ENCODE results near the gene MCM3. TPM values are rescaled to one million over a fixed set of nuclear protein-coding genes. Genes with fewer than 3 reads are reported as not detected.
A peak's percentile ranks its signal among the peaks of the same experiment; 100 is the strongest.

MCM3 gene
- total RNA-seq, 8 experiments from 2014 or later, result 12.7 to 92.8 (median 19.4) TPM

DNA sequence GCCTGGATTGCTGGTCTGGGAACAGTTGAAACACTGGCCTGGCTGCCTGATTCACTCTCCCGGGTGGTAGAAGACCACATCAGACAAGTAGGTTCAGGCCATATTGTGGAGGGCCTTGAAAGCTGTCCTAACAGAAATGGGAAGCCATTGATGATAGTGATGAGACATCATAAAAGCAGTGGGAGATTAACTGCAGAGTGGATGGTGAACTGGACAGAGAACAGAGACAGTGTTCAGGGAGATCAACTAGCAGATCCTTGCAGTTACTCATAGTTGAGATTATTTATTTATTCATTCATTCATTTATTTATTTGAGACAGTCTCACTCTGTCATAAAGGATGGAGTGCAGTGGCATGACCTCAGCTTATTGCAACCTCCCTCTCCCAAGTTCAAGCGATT is 30.2 kb upstream of the MCM3 start:
- in situ Hi-C loops (cut with MboI; ENCODE audit: low pct_unique_long_range_greater_than_20kb in 2 of 9, low sequenced_read_pairs in 9 of 9, unreplicated experiment in 9 of 9), result loop anchor here in 1 of 9 experiments (25.0 kb wide), 1 partner anchor 348 kb away; the partner anchor contains the start of gene TMEM14A
- Histone ChIP-seq H3K4me1 (replicated peaks in 1 of 2) (no peaks in the 10 kb centered on the region), H3K27ac (no peak overlapping the region), H3K4me3 (no peak overlapping the region)
- WGBS, 10 experiments, result 0 to 100% (median 86%) methylated on average over 1 to 2 of the region's 2 CpGs; no CpG with 5 or more reads in 1 of the 10 experiments
- ATAC-seq (replicated peaks in 6 of 8), result no peak

DNA sequence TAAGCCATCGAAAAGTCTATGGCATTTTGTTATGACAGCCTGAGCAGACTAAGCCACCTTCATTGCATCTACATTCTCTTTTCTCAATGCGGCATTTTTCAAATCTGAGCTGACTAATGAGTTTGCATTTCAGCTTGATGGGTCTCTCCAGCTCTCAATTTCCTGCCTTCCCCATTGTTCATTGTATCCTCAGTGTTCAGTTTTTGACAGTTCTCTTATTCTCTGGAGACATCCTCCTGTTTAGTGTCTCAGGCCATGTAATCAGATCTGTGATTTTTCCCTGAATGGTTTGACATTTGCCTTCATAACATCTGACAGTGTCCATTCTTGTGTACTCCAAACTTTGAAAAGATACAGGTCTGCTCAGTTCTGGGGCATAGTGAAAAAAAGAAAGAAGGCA is 27.9 kb upstream of the MCM3 start:
- in situ Hi-C loops (cut with MboI; ENCODE audit: low pct_unique_long_range_greater_than_20kb in 2 of 9, low sequenced_read_pairs in 9 of 9, unreplicated experiment in 9 of 9), result loop anchor here in 1 of 9 experiments (25.0 kb wide), 1 partner anchor 350 kb away; the partner anchor contains the start of gene TMEM14A
- 33 to 100% (median 96%) methylated on average over 1 to 2 of the region's 2 CpGs; no CpG with 5 or more reads in 2 of the 10 experiments for WGBS, 10 experiments
- ATAC-seq (replicated peaks in 6 of 8), result no peak
- Histone ChIP-seq H3K4me1 (replicated peaks in 1 of 2) (no peaks in the 10 kb centered on the region), H3K4me3 (no peak overlapping the region), H3K27ac (no peak overlapping the region)

DNA sequence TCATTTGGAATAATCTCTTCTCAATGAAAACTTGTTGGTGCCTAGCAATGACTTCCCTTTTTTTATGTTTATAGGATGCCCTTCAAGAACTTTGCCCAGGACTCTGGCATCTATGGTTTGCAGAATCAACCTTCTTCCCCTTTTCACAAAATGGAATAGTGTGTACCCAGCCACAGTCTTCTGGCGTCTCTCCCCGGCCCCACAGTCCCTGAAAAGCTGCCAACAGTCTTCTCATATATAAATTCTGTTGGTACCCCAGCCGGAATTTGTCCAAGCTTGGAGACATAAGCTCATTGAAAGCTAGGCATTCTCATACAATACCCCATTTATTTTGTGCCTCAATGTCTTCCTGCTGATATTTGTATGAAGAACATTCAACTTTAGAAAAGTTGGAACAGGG is 26.4 kb upstream of the MCM3 start:
- H3K27ac ChIP-seq, result no peak overlapping the region
- H3K4me3 ChIP-seq, result no peak overlapping the region
- in situ Hi-C loops (cut with MboI; ENCODE audit: low pct_unique_long_range_greater_than_20kb in 2 of 9, low sequenced_read_pairs in 9 of 9, unreplicated experiment in 9 of 9), result loop anchor here in 1 of 9 experiments (25.0 kb wide), 1 partner anchor 351 kb away; the partner anchor contains the start of gene TMEM14A
- H3K4me1 ChIP-seq (replicated peaks in 1 of 2), result no peaks in the 10 kb centered on the region
- 43 to 100% (median 97%) methylated on average over 2 to 3 of the region's 3 CpGs; no CpG with 5 or more reads in 5 of the 10 experiments for WGBS, 10 experiments
- ATAC-seq (replicated peaks in 6 of 8), result no peak

DNA sequence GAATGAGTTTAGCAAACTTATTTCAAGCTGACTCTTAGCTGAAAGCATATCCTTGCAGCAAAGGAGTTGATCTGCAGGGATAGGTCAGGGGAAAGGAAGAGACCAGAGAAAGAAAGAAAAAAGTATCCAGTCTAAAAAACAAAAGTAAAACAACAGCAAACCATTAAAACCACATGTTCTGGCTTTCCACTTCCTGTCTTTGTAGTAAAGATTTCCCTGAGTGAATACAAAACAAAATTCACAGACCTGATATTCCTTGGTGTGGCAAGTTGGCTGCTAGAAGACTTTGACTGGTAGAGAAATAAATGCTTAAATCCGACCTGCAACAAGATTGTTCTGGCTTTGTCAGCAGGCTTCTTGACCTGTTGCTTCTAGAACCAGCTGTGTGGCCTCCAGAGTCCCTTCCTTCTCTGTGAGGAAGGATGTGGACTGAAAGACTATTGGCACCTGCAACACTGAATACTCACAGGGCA is 23.4 kb upstream of the MCM3 start:
- in situ Hi-C loops (cut with MboI; ENCODE audit: low pct_unique_long_range_greater_than_20kb in 2 of 9, low sequenced_read_pairs in 9 of 9, unreplicated experiment in 9 of 9), result loop anchor here in 1 of 9 experiments (25.0 kb wide), 1 partner anchor 354 kb away; the partner anchor contains the start of gene TMEM14A
- no peak for ATAC-seq (replicated peaks in 6 of 8)
- no peak overlapping the region for H3K4me3 ChIP-seq
- WGBS, 10 experiments, result 17 to 57% (median 33%) methylated on average over 1 of the region's 1 CpG; no CpG with 5 or more reads in 5 of the 10 experiments
- no peaks in the 10 kb centered on the region for H3K4me1 ChIP-seq (replicated peaks in 1 of 2)
- no peak overlapping the region for H3K27ac ChIP-seq

DNA sequence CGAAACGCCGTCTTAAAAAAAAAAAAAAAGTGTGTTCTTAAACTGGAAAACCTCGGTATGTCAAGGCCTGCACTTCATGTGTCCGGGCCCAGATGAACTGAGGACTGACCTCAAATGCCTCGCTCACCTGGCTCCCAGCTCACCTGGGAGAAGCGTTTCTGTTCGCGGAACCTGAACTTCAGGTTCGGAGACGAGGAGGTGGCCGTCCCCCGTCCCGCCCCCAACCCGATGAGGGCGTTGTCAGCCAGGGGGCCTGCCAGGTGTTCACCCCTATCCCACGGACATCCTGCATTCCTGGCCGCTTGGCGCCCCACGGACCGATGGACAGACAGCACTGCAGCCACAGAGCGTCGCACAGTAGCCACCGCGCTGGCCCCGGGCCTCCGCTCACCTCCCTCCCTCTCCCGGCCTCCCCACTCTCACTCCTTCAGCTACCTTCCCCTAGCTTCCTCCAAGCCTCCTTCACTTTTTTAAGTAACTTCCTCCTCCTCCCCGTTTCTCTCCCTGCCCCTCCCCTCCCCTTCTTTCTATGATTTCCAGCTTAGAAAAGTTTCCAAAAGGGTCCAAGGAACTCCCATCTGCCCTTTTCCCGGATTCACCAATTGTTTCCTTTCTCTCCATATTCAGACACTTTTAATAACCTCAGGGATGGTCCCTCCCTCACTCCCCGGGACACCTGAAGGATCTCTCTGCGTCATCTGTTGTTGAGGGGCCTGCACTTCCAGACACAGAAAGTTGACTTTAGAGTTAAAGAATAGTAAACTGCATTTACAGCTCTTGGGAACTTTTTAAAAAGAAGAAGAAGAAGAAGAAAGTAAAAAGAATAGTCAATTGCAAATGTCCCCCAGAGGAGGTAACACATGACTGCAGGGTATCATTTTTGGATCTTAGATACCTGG is 22.7 kb upstream of the MCM3 start:
- in situ Hi-C loops (cut with MboI; ENCODE audit: low pct_unique_long_range_greater_than_20kb in 2 of 9, low sequenced_read_pairs in 9 of 9, unreplicated experiment in 9 of 9), result loop anchor here in 1 of 9 experiments (25.0 kb wide), 1 partner anchor 355 kb away; the partner anchor contains the start of gene TMEM14A
- Histone ChIP-seq H3K27ac (no peak overlapping the region), H3K4me3 (no peak overlapping the region), H3K4me1 (replicated peaks in 1 of 2) (no peaks in the 10 kb centered on the region)
- no peak for ATAC-seq (replicated peaks in 6 of 8)
- WGBS, 10 experiments, result 0 to 90% (median 71%) methylated on average over 1 to 8 of the region's 32 CpGs; no CpG with 5 or more reads in 3 of the 10 experiments

DNA sequence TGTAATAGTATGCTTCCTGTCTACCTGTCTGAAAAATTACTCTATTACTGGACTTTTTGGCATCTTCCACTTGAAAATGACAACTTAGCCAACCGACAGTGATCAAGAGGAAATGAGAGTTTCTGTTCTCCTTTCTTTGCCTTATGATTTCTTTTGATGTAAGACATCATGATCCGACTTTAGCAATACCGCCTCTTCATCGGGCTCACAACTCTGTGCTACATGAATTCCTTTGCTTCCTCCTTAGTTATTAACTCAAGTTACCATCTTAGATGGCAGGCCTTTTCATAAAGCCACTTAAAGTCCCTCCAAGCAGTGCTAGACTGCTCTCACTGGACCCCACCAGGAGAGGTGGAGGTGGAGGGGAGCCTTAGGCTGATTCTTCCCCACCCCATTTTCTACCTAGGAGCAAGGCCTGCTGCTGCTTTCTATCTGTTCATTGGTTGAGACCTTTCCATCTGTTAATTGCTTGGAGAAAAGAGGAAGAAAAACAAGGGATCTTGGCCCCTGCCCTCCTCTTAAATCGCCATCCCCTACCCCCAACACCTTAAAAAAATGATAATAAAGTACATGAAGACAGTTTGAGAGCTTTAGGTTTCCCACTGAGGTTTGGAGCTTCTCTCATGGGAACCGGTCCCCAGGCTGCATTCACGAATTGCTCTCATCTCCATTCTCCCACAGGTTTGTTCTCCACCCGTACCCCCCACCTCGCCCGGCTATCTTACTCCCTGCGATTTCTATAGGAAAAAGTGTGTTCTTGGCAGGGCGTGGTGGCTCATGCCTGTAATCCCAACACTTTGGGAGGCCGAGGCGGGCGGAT is 21.6 kb upstream of the MCM3 start:
- in situ Hi-C loops (cut with MboI; ENCODE audit: low pct_unique_long_range_greater_than_20kb in 2 of 9, low sequenced_read_pairs in 9 of 9, unreplicated experiment in 9 of 9), result loop anchor here in 1 of 9 experiments (25.0 kb wide), 1 partner anchor 356 kb away; the partner anchor contains the start of gene TMEM14A
- H3K4me1 ChIP-seq (replicated peaks in 1 of 2), result no peaks in the 10 kb centered on the region
- 14 to 98% (median 89%) methylated on average over 3 to 9 of the region's 15 CpGs; no CpG with 5 or more reads in 3 of the 10 experiments for WGBS, 10 experiments
- no peak for ATAC-seq (replicated peaks in 6 of 8)
- no peak overlapping the region for H3K27ac ChIP-seq
- no peak overlapping the region for H3K4me3 ChIP-seq

DNA sequence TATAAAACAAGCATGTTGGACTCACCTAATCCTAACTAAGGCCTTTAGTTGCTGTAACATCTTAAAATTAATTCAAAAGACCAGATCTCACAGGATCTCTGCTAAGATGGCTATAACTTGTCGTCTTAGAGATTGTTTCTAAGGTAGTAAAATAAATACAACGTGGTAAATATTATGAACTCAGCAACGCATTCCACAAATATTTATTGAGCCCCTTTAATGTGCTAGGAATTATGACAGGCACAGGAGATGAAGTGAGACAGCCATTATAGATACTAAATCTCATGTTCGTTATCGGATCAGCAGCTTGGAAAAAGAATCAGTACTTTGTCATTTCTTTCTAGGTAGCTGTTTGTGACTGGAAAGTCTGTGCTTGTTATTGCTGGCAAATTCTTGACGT is 20.9 kb upstream of the MCM3 start:
- H3K4me1 ChIP-seq (replicated peaks in 1 of 2), result no peaks in the 10 kb centered on the region
- in situ Hi-C loops (cut with MboI; ENCODE audit: low pct_unique_long_range_greater_than_20kb in 2 of 9, low sequenced_read_pairs in 9 of 9, unreplicated experiment in 9 of 9), result loop anchor here in 1 of 9 experiments (25.0 kb wide), 1 partner anchor 357 kb away; the partner anchor contains the start of gene TMEM14A
- ATAC-seq (replicated peaks in 6 of 8), result peak in 3 of 8 experiments; percentile 31 to 48 (median 32)
- H3K4me3 ChIP-seq, result no peak overlapping the region
- no peak overlapping the region for H3K27ac ChIP-seq
- WGBS, 10 experiments, result 3 to 100% (median 89%) methylated on average over 2 to 6 of the region's 6 CpGs

DNA sequence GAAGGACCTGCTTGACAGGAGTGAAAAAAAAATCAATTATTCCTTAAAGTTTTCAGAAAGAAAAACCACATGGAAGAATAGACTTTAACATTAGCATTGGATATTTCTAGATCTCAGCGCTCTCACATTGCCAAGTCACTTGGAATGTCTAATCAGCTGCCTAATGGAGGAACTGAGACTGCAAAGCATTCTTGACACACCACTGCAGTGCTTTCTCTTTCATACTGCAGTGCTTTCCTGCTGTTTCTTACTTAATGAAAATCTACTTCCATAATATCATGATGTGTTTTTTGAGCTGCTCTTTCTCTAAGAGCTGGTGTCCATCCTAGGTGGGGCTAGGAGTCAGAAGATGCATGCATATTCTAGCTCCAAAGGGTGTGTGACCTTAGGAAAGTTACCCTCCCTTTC is 20.4 kb upstream of the MCM3 start:
- in situ Hi-C loops (cut with MboI; ENCODE audit: low pct_unique_long_range_greater_than_20kb in 2 of 9, low sequenced_read_pairs in 9 of 9, unreplicated experiment in 9 of 9), result loop anchor here in 1 of 9 experiments (25.0 kb wide), 1 partner anchor 357 kb away; the partner anchor contains the start of gene TMEM14A
- ATAC-seq (replicated peaks in 6 of 8), result peak in 4 of 8 experiments; percentile 39 to 91 (median 82)
- H3K27ac ChIP-seq, result no peak overlapping the region
- H3K4me1 ChIP-seq (replicated peaks in 1 of 2), result no peaks in the 10 kb centered on the region
- WGBS, 10 experiments, result 0 to 100% (median 70%) methylated on average over 1 of the region's 1 CpG; no CpG with 5 or more reads in 5 of the 10 experiments
- H3K4me3 ChIP-seq, result no peak overlapping the region

DNA sequence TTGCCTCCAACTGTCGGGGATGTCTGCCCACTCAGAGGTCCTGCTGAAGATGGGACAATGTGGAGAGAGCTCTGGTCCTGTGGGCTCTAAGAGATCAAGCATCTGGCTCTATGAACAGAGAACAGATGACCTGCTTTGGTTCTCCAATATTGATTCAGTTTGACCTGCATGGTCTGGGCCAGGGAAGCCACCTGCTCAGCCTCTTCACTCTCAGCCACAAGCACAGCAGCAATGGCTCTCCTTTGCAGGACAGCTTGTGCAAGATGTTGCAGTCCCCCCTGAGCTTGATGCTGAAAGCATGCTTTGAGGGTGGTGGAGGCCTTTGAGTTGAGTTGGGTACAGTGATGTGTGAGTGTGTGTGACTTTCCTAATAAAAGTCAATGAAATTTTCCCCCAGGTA is 18.6 kb upstream of the MCM3 start:
- no CpG with 5 or more reads among the region's 1 CpG for WGBS, 10 experiments
- Histone ChIP-seq H3K4me3 (no peak overlapping the region), H3K4me1 (replicated peaks in 1 of 2) (no peaks in the 10 kb centered on the region), H3K27ac (no peak overlapping the region)
- in situ Hi-C loops (cut with MboI; ENCODE audit: low pct_unique_long_range_greater_than_20kb in 2 of 9, low sequenced_read_pairs in 9 of 9, unreplicated experiment in 9 of 9), result loop anchor here in 1 of 9 experiments (25.0 kb wide), 1 partner anchor 359 kb away; the partner anchor contains the start of gene TMEM14A
- no peak for ATAC-seq (replicated peaks in 6 of 8)

DNA sequence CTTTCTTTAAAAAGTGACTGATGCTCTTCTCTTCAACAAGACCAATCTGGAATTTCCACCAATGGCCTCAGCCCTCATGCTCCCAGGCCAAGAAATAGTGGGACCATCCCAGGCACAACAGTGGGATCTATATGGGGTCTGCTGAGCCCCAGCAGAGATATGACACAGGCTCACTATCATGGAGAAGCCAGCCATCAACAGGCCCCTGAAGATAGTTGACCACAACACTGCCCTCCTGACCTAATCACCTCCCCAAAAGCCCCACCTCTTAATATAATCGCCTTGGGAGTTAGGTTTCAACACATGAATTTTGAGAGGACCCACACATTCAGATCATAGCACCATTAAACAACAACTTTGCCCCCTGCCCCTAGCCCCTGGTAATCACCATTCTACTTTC is 16.8 kb upstream of the MCM3 start:
- no peak for ATAC-seq (replicated peaks in 6 of 8)
- Histone ChIP-seq H3K4me3 (no peak overlapping the region), H3K4me1 (replicated peaks in 1 of 2) (no peaks in the 10 kb centered on the region), H3K27ac (no peak overlapping the region)
- 43 to 100% methylated on average over 1 of the region's 1 CpG; no CpG with 5 or more reads in 8 of the 10 experiments for WGBS, 10 experiments
- in situ Hi-C loops (cut with MboI; ENCODE audit: low pct_unique_long_range_greater_than_20kb in 2 of 9, low sequenced_read_pairs in 9 of 9, unreplicated experiment in 9 of 9), result loop anchor here in 1 of 9 experiments (25.0 kb wide), 1 partner anchor 361 kb away; the partner anchor contains the start of gene TMEM14A

DNA sequence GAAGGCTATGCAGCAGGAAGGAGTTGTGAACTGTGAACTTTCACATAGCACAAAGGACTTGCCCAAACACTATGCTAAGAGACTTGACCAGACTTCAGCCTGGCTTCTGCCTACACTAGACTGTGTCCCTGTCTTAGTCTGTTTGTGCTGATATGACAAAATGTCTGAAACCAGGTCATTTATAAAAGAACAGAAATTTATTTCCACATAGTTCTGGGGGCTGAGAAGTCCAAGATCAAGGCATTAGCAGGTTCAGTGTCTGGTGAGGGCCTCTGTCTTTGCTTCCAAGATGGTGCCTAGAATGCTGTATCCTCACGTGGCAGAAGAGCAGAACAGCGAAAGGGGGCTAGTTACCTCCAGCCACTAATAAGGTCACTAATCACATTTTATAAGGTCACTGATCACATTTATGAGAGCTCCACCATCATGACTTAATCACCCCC is 16.0 kb upstream of the MCM3 start:
- no peak for ATAC-seq (replicated peaks in 6 of 8)
- H3K4me3 ChIP-seq, result no peak overlapping the region
- WGBS, 10 experiments, result 67 to 95% (median 80%) methylated on average over 2 of the region's 2 CpGs; no CpG with 5 or more reads in 6 of the 10 experiments
- no peak overlapping the region for H3K27ac ChIP-seq
- no peaks in the 10 kb centered on the region for H3K4me1 ChIP-seq (replicated peaks in 1 of 2)
- in situ Hi-C loops (cut with MboI; ENCODE audit: low pct_unique_long_range_greater_than_20kb in 2 of 9, low sequenced_read_pairs in 9 of 9, unreplicated experiment in 9 of 9), result loop anchor here in 1 of 9 experiments (25.0 kb wide), 1 partner anchor 362 kb away; the partner anchor contains the start of gene TMEM14A

DNA sequence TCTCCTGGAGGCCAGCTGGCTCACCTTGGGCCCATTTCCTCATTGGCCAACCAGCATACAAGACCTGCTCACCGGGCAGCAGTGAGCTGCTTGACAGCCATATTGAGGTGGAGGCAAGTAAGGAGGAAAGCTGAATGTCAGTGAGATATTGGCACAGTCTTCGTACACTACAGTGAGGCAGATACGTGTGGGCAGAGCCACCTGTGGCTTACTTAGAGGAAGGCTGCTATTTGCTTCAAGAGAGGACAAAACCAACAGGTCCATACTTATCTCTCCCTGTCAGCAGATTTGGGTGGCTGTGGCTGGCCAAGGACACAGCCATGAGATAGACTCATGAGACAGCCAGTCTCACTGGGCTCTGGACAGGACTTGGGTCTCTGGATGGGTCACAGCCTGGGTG is 15.1 kb upstream of the MCM3 start:
- Histone ChIP-seq H3K4me1 (replicated peaks in 1 of 2) (no peaks in the 10 kb centered on the region), H3K4me3 (no peak overlapping the region), H3K27ac (no peak overlapping the region)
- WGBS, 10 experiments, result 0 to 100% (median 86%) methylated on average over 1 to 3 of the region's 3 CpGs; no CpG with 5 or more reads in 4 of the 10 experiments
- in situ Hi-C loops (cut with MboI; ENCODE audit: low pct_unique_long_range_greater_than_20kb in 2 of 9, low sequenced_read_pairs in 9 of 9, unreplicated experiment in 9 of 9), result loop anchor here in 4 of 9 experiments (10.0 to 25.0 kb wide), 4 partner anchors 88 to 363 kb away; partner anchors contain the start of genes TMEM14A (in 2 of the 4) and EFHC1 (in 1 of the 4)
- no peak for ATAC-seq (replicated peaks in 6 of 8)

Data from motor neuron (in vitro differentiated cells).